ENCODE data around the gene DDB1. TPM values are rescaled to one million over a fixed set of nuclear protein-coding genes. Genes with fewer than 3 reads are reported as not detected.

Gene DDB1
- total RNA-seq, 6 donors from 2014 or later, result 98.4 to 152 (median 139) TPM

GRCh38 chr11:61341706-61342105 lies 8.8 kb upstream of the DDB1 start:
- 95 to 98% methylated on average over 4 of the region's 4 CpGs for WGBS, 2 donors
- no peak for DNase-seq
- peaks cover 0 to 34% (median 21%) of the 10 kb centered on the region in 4 donors for H3K36me3 ChIP-seq
- TF ChIP-seq POLR2AphosphoS5 (IDR thresholded peaks at IDR 0.05), result no peak
- TF ChIP-seq POLR2A (IDR thresholded peaks at IDR 0.05), result no peak
- no peak for TF ChIP-seq EP300 (IDR thresholded peaks at IDR 0.05)
- TF ChIP-seq CTCF (IDR thresholded peaks at IDR 0.05), result no peak
- H3K4me3 ChIP-seq, result no peak overlapping the region
- H3K4me1 ChIP-seq, result peaks cover 0 to under 1% (median 0%) of the 10 kb centered on the region in 4 donors
- H3K9me3 ChIP-seq, result no peaks in the 10 kb centered on the region
- H3K27ac ChIP-seq, result no peak overlapping the region
- no peaks in the 10 kb centered on the region for H3K27me3 ChIP-seq
- ATAC-seq (ENCODE audit: low FRiP score in 2 of 2), result no peak

- 98 to 100% methylated on average over 2 of the region's 2 CpGs for WGBS, 2 donors
- TF ChIP-seq POLR2AphosphoS5 (IDR thresholded peaks at IDR 0.05), result no peak
- no peak for TF ChIP-seq POLR2A (IDR thresholded peaks at IDR 0.05)
- TF ChIP-seq CTCF (IDR thresholded peaks at IDR 0.05), result no peak
- no peak for TF ChIP-seq EP300 (IDR thresholded peaks at IDR 0.05)
- Histone ChIP-seq H3K4me3 (no peak overlapping the region), H3K4me1 (peaks cover 4 to 7% (median 5%) of the 10 kb centered on the region in 4 donors), H3K27ac (no peak overlapping the region), H3K9me3 (no peaks in the 10 kb centered on the region), H3K27me3 (no peaks in the 10 kb centered on the region), H3K36me3 (peaks cover 0 to 30% (median 16%) of the 10 kb centered on the region in 4 donors)
- no peak for DNase-seq
- no peak for ATAC-seq (ENCODE audit: low FRiP score in 2 of 2)
These were observed 8.1 kb upstream of the DDB1 start for GRCh38 chr11:61340979-61341378.

- peaks cover 0 to 23% (median 13%) of the 10 kb centered on the region in 4 donors for H3K36me3 ChIP-seq
- H3K4me3 ChIP-seq, result no peak overlapping the region
- H3K27me3 ChIP-seq, result no peaks in the 10 kb centered on the region
- H3K27ac ChIP-seq, result no peak overlapping the region
- 95 to 98% methylated on average over 4 of the region's 4 CpGs for WGBS, 2 donors
- DNase-seq, result no peak
- no peaks in the 10 kb centered on the region for H3K9me3 ChIP-seq
- H3K4me1 ChIP-seq, result peaks cover 4 to 9% (median 7%) of the 10 kb centered on the region in 4 donors
- ATAC-seq (ENCODE audit: low FRiP score in 2 of 2), result no peak
- TF ChIP-seq POLR2A (IDR thresholded peaks at IDR 0.05) (no peak), CTCF (IDR thresholded peaks at IDR 0.05) (no peak), POLR2AphosphoS5 (IDR thresholded peaks at IDR 0.05) (no peak), EP300 (IDR thresholded peaks at IDR 0.05) (no peak)
These were observed 6.6 kb upstream of the DDB1 start for GRCh38 chr11:61339490-61339878.

GRCh38 chr11:61338783-61339489 lies 6.0 kb upstream of the DDB1 start:
- Histone ChIP-seq H3K4me3 (no peak overlapping the region), H3K27me3 (no peaks in the 10 kb centered on the region), H3K9me3 (no peaks in the 10 kb centered on the region), H3K27ac (no peak overlapping the region), H3K36me3 (peaks cover 0 to 23% (median 13%) of the 10 kb centered on the region in 4 donors), H3K4me1 (peaks cover 6 to 9% (median 8%) of the 10 kb centered on the region in 4 donors)
- ATAC-seq (ENCODE audit: low FRiP score in 2 of 2) (no peak), DNase-seq (peak in 1 of 2 donors; percentile 73)
- WGBS, 2 donors, result 95 to 96% methylated on average over 14 to 15 of the region's 26 CpGs
- TF ChIP-seq POLR2AphosphoS5 (IDR thresholded peaks at IDR 0.05) (no peak), POLR2A (IDR thresholded peaks at IDR 0.05) (no peak), EP300 (IDR thresholded peaks at IDR 0.05) (no peak), CTCF (IDR thresholded peaks at IDR 0.05) (no peak)
